Loucy (cell line): ENCODE measurements around the gene PCNP.

Experiments
- EZH2phosphoT487 ChIP-seq: fragments of 200-600 bp; IDR thresholded peaks from 2 replicates; pipeline ENCODE4 v1.6.1; 2018; ENCODE audit warnings: antibody characterized with exemption, mild to moderate bottlenecking, moderate library complexity, borderline replicate concordance
- TF ChIP-seq, protein P1 (sequence below): fragments of 200-600 bp; sonication (generic); conservative IDR thresholded peaks from 2 replicates; pipeline ENCODE4 v1.5.1; 2014; ENCODE audit warnings: mild to moderate bottlenecking, antibody characterized with exemption, low read length

DNA sequence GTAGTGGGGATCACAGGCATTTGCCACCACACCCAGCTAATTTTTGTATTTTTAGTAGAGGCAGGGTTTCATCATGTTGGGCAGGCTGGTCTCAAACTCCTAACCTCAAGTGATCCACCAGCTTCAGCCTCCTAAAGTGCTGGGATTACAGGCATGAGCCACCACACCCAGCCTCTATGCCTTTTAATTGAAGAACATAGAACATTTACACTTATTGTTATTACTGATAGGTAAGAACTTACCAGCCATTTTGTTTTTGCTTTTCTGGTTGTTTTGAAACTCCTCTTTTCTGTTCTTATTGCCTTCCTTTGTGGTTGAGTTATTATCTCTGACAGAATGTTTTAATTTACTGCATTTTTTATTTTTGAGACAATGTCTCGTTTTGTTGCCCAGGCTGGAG is 29.2 kb downstream of the PCNP start:
- TF ChIP-seq, protein P1, sequence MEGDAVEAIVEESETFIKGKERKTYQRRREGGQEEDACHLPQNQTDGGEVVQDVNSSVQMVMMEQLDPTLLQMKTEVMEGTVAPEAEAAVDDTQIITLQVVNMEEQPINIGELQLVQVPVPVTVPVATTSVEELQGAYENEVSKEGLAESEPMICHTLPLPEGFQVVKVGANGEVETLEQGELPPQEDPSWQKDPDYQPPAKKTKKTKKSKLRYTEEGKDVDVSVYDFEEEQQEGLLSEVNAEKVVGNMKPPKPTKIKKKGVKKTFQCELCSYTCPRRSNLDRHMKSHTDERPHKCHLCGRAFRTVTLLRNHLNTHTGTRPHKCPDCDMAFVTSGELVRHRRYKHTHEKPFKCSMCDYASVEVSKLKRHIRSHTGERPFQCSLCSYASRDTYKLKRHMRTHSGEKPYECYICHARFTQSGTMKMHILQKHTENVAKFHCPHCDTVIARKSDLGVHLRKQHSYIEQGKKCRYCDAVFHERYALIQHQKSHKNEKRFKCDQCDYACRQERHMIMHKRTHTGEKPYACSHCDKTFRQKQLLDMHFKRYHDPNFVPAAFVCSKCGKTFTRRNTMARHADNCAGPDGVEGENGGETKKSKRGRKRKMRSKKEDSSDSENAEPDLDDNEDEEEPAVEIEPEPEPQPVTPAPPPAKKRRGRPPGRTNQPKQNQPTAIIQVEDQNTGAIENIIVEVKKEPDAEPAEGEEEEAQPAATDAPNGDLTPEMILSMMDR, result no peak
- TF ChIP-seq EZH2phosphoT487, result no peak
